Progenitor cell of endocrine pancreas (in vitro differentiated cells): ENCODE data around the gene SPINT3. TPM values are rescaled to one million over a fixed set of nuclear protein-coding genes. Genes with fewer than 3 reads are reported as not detected.

ENCODE experiments used
- DNase-seq: peaks from one replicate; pipeline ENCODE4 v3.0.0; 2021; ENCODE audit warnings: low spot score; ENCODE audit not compliant: unreplicated experiment
- H3K27ac Mint-ChIP-seq: 2 replicates; pipeline ENCODE4 v1.8.0; 2021; ENCODE audit warnings: mild to moderate bottlenecking, moderate library complexity, mixed read lengths
- H3K27me3 Mint-ChIP-seq: 2 replicates; pipeline ENCODE4 v1.8.0; 2021; ENCODE audit warnings: mixed read lengths
- H3K36me3 Mint-ChIP-seq: 2 replicates; pipeline ENCODE4 v1.8.0; 2022; ENCODE audit warnings: mixed read lengths; ENCODE audit not compliant: insufficient read depth
- H3K4me1 Mint-ChIP-seq: 2 replicates; pipeline ENCODE4 v1.8.0; 2021; ENCODE audit warnings: low read depth, mixed read lengths
- H3K4me3 Mint-ChIP-seq: 2 replicates; pipeline ENCODE4 v1.8.0; 2021; ENCODE audit warnings: low read depth, mild to moderate bottlenecking, moderate library complexity, mixed read lengths
- H3K9me3 Mint-ChIP-seq: 2 replicates; pipeline ENCODE4 v1.8.0; 2021; ENCODE audit warnings: low read depth, mixed read lengths
- total RNA-seq: library from RNA; stranded (reverse); gene quantifications from 2 replicates; pipeline ENCODE4 v1.2.1, GENCODE V29; 2021
- TF ChIP-seq, protein P1 (sequence below): fragments of 200-600 bp; sonication (generic); IDR thresholded peaks from one replicate; pipeline ENCODE4 v1.5.0; 2021; ENCODE audit warnings: antibody characterized with exemption, mild to moderate bottlenecking; ENCODE audit not compliant: unreplicated experiment

The SPINT3 gene
- total RNA-seq, 1 donor from 2014 or later = not detected

DNA sequence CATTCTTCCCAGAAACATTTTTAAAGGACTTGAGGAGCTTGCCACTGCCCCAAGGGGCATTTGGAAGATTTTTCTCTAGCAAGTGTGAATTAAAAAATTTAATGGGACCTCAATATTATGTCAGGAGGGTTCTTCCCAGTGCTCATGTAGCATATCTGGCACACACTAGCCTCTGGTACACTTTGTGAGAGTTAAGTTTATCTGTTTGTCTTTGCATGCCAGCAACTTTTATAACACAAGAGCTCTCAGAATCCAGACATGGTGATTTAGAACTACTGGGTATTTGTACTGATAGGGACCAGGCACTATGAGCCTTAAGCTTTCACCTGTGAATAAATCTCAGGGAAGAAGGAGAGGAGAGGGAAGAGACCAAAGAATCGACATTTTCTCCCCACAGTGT lies 12.9 kb downstream of the SPINT3 start:
- Mint-ChIP-seq H3K4me1 (no peaks in the 10 kb centered on the region), H3K27me3 (peaks cover 28% of the 10 kb centered on the region), H3K9me3 (no peaks in the 10 kb centered on the region), H3K36me3 (no peaks in the 10 kb centered on the region), H3K4me3 (no peak overlapping the region), H3K27ac (no peak overlapping the region)
- no peak for DNase-seq
- TF ChIP-seq, protein P1, sequence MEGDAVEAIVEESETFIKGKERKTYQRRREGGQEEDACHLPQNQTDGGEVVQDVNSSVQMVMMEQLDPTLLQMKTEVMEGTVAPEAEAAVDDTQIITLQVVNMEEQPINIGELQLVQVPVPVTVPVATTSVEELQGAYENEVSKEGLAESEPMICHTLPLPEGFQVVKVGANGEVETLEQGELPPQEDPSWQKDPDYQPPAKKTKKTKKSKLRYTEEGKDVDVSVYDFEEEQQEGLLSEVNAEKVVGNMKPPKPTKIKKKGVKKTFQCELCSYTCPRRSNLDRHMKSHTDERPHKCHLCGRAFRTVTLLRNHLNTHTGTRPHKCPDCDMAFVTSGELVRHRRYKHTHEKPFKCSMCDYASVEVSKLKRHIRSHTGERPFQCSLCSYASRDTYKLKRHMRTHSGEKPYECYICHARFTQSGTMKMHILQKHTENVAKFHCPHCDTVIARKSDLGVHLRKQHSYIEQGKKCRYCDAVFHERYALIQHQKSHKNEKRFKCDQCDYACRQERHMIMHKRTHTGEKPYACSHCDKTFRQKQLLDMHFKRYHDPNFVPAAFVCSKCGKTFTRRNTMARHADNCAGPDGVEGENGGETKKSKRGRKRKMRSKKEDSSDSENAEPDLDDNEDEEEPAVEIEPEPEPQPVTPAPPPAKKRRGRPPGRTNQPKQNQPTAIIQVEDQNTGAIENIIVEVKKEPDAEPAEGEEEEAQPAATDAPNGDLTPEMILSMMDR = no peak

DNA sequence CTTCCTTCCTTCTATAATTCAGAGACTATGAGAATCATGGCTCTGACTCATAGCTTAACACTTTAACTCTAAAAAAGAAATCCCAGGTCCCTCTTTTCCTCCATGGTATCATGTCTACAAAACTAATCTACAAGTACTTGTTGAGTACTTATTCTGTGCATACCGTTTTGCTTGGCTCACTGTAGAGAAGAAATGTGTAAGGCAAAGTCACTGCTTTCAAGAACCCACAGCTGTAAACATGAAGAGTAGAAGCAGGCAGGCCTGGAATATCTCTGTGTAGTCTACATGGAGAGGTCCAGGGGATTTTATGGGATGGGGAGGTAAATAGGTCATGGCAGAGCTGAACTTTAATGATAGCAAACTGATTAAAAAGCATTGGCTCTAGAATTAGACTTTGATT lies 13.8 kb downstream of the SPINT3 start:
- no peak for DNase-seq
- H3K4me3 Mint-ChIP-seq = no peak overlapping the region
- no peaks in the 10 kb centered on the region for H3K9me3 Mint-ChIP-seq
- no peaks in the 10 kb centered on the region for H3K36me3 Mint-ChIP-seq
- TF ChIP-seq, protein P1 = no peak
- no peak overlapping the region for H3K27ac Mint-ChIP-seq
- no peaks in the 10 kb centered on the region for H3K4me1 Mint-ChIP-seq
- peaks cover 24% of the 10 kb centered on the region for H3K27me3 Mint-ChIP-seq

DNA sequence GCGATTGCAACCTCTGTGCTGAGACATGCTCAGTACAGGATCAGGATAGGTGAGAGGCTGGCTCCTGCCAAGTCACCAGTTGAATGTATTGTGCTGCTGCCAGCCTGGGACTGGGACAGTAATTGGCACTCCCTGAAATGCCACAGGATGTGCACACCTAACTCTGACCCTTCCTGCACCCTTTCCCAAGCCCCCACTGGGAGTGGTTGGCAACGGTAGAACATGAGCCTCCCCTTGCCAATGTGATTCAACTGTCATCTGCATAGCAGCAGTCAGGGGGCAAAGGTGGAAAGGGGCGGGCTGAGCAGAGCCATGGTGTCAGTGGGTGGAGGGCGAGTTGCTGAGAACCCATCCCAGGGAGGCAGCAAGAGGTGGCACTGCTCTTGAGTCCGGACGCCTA lies 15.4 kb downstream of the SPINT3 start:
- DNase-seq = no peak
- H3K27ac Mint-ChIP-seq = no peak overlapping the region
- no peaks in the 10 kb centered on the region for H3K36me3 Mint-ChIP-seq
- H3K9me3 Mint-ChIP-seq = no peaks in the 10 kb centered on the region
- TF ChIP-seq, protein P1 = no peak
- peaks cover 26% of the 10 kb centered on the region for H3K27me3 Mint-ChIP-seq
- H3K4me3 Mint-ChIP-seq = no peak overlapping the region
- no peaks in the 10 kb centered on the region for H3K4me1 Mint-ChIP-seq

DNA sequence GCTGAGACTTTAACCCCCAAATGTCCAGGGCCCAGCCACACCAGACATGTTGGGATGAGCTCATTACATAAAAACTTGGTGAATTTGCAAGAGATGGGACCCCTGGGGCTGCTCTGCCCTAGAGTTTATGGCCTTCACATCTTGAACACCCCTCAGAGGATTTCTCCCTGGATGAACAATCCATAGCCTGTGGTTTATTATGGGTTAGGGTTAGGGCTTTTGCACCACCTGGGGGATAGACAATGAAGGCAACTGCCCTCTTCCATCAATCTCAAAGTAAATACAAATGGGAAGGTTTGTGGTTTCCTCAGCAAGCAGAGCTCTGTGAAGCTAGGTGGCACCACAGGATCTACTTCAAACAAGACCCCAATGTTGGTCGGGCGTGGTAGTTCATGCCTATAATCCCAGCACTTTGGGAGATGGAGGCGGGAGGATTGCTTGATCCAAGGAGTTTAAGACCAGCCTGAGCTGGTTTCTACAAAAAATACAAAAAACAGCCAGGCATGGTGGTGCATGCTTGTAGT lies 17.4 kb downstream of the SPINT3 start:
- no peaks in the 10 kb centered on the region for H3K4me1 Mint-ChIP-seq
- DNase-seq = no peak
- H3K36me3 Mint-ChIP-seq = no peaks in the 10 kb centered on the region
- no peak overlapping the region for H3K4me3 Mint-ChIP-seq
- no peaks in the 10 kb centered on the region for H3K9me3 Mint-ChIP-seq
- TF ChIP-seq, protein P1 = no peak
- H3K27me3 Mint-ChIP-seq = peaks cover 24% of the 10 kb centered on the region
- no peak overlapping the region for H3K27ac Mint-ChIP-seq

DNA sequence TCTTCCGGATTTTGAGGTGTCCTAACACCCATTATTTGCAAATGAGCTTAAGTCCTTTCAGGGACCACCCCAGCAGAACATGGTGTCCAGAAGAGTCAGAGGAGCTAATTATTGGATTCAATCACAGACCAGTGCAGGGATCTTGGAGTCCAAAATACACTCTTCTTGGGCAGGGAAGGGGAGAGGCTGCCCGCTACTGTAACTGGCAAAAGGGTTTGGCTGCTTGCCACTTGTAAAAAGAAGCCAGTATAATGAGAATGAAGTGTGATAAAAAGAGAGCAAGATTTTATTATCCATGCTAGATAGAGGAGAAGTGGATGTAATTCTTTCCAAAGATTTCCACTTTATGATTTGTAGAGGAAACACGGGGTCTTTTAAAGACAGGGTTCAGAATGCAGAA lies 19.3 kb downstream of the SPINT3 start:
- H3K9me3 Mint-ChIP-seq = no peaks in the 10 kb centered on the region
- H3K27ac Mint-ChIP-seq = peak overlapping the region; percentile 11
- no peak for DNase-seq
- H3K4me3 Mint-ChIP-seq = no peak overlapping the region
- H3K4me1 Mint-ChIP-seq = no peaks in the 10 kb centered on the region
- peaks cover 23% of the 10 kb centered on the region for H3K27me3 Mint-ChIP-seq
- no peaks in the 10 kb centered on the region for H3K36me3 Mint-ChIP-seq
- TF ChIP-seq, protein P1 = no peak
